Skeletal muscle satellite cell (primary cell): ENCODE results near the gene SLC10A7.
"Not testable (repeated sequence)": the region's sequence is repeated elsewhere in the genome, so short reads cannot be mapped to it uniquely, and the experiment has no call there.

Source experiments
- H3K27me3 ChIP-seq: 2 replicates; pipeline ENCODE4 v1.7.0; 2013; ENCODE audit warnings: low read length; ENCODE audit not compliant: control insufficient read depth, insufficient read depth
- H3K36me3 ChIP-seq: 2 replicates; pipeline ENCODE4 v1.7.0; 2013; ENCODE audit warnings: mild to moderate bottlenecking, control low read depth, low read length; ENCODE audit not compliant: insufficient read depth
- H3K4me1 ChIP-seq: 2 replicates; pipeline ENCODE4 v1.7.0; 2013; ENCODE audit warnings: low read length; ENCODE audit not compliant: control insufficient read depth, insufficient read depth
- H3K4me2 ChIP-seq: 2 replicates; pipeline ENCODE4 v1.7.0; 2013; ENCODE audit warnings: mild to moderate bottlenecking, low read length
- H3K4me3 ChIP-seq: 2 replicates; pipeline ENCODE4 v1.7.0; 2013; ENCODE audit warnings: low read length
- H3K9ac ChIP-seq: 2 replicates; pipeline ENCODE4 v1.7.0; 2013; ENCODE audit warnings: mild to moderate bottlenecking, low read depth, low read length, moderate library complexity
- H3K9me3 ChIP-seq: replicated peaks from 2 replicates; pipeline ENCODE4 v1.7.0; 2013; ENCODE audit warnings: mild to moderate bottlenecking, control low read depth, low read length

The SLC10A7 gene

GRCh38 chr4:146389561-146389960 is 132.2 kb downstream of the SLC10A7 start:
- Histone ChIP-seq H3K36me3 (no peaks in the 10 kb centered on the region), H3K9ac (no peak overlapping the region), H3K27me3 (no peaks in the 10 kb centered on the region), H3K4me3 (no peak overlapping the region), H3K4me1 (no peaks in the 10 kb centered on the region), H3K4me2 (no peak overlapping the region), H3K9me3 (no peaks in the 10 kb centered on the region)

DNA sequence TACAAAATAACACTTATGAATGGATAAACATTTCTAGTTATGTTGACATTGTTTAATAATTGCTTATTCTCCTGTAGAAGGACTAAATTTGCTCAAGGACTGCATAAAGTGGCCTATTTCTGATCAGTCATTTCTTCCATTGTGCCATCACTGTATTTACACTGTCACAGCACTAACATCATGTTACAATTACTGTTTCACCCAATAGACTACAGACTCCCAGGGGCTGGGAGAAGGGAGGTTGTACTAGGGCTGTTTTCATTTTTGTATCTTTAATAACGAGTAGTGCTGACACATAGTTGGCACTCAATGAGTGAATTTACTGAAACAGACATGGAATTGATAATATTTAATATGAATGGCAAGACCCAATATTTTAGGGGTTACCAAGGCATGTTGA is 139.5 kb downstream of the SLC10A7 start:
- Histone ChIP-seq H3K4me3 (no peak overlapping the region), H3K4me1 (peaks cover 3% of the 10 kb centered on the region), H3K27me3 (no peaks in the 10 kb centered on the region), H3K9me3 (no peaks in the 10 kb centered on the region), H3K4me2 (no peak overlapping the region), H3K36me3 (no peaks in the 10 kb centered on the region), H3K9ac (no peak overlapping the region)

DNA sequence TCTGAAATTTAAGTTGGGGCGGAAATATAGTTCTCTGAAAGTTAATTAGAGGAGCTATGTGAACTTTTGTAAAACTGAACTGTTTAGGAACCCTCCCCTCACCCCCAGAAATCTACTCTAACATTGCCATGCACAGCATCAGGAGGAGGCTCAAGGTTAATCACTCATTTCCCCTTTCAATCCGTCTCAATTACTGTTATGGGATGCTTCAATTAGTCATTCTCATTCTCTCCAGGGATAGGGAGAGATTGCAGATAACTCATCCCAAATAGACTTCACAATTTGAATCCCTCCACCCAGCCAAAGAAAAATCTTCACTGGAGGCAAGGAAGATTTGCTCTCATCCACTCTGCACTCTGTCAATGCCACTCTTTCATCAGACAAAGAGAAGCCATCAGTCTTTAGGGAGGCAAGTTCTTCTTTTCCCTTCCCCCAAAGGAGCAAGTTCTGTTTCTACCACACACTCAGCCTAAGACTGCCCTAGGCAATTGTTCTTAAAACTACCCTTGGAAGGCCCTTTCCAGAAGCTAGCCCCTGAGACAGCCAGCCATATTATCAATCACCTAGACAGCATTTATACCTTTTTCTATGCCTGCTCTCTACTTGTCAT is 140.4 kb downstream of the SLC10A7 start:
- Histone ChIP-seq H3K9me3 (no peaks in the 10 kb centered on the region), H3K4me1 (peaks cover 3% of the 10 kb centered on the region), H3K9ac (no peak overlapping the region), H3K36me3 (no peaks in the 10 kb centered on the region), H3K27me3 (no peaks in the 10 kb centered on the region), H3K4me3 (no peak overlapping the region), H3K4me2 (no peak overlapping the region)

GRCh38 chr4:146379744-146380143 is 142.0 kb downstream of the SLC10A7 start:
- H3K9ac ChIP-seq: no peak overlapping the region
- no peaks in the 10 kb centered on the region for H3K9me3 ChIP-seq
- no peak overlapping the region for H3K4me3 ChIP-seq
- H3K27me3 ChIP-seq: no peaks in the 10 kb centered on the region
- H3K4me2 ChIP-seq: no peak overlapping the region
- peaks cover 3% of the 10 kb centered on the region for H3K4me1 ChIP-seq
- H3K36me3 ChIP-seq: no peaks in the 10 kb centered on the region

GRCh38 chr4:146371812-146372211 is 149.9 kb downstream of the SLC10A7 start:
- Histone ChIP-seq H3K4me3 (no peak overlapping the region), H3K9me3 (no peaks in the 10 kb centered on the region), H3K4me1 (no peaks in the 10 kb centered on the region), H3K9ac (no peak overlapping the region), H3K36me3 (no peaks in the 10 kb centered on the region), H3K4me2 (no peak overlapping the region), H3K27me3 (no peaks in the 10 kb centered on the region)

DNA sequence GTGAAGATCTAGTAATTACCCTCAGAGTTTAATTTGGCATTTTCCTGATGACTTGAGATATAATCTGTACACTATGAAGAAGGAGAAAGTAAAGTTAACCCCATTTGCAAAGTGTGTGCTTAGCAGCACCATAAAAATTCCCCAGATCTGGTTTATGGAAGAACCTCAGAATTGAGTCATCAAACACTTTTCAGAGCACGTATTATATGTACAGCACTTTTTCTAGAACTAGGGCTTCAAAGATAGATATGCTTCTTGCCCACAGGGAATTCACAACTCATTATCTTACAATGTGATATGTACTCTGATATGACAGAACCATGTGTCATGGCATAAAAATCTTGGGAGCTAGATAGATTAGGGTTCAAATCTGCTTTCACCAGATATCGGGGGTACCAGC is 150.9 kb downstream of the SLC10A7 start:
- Histone ChIP-seq H3K9ac (no peak overlapping the region), H3K4me1 (no peaks in the 10 kb centered on the region), H3K4me3 (no peak overlapping the region), H3K27me3 (no peaks in the 10 kb centered on the region), H3K9me3 (no peaks in the 10 kb centered on the region), H3K4me2 (no peak overlapping the region), H3K36me3 (no peaks in the 10 kb centered on the region)

GRCh38 chr4:146369446-146369845 is 152.3 kb downstream of the SLC10A7 start:
- no peak overlapping the region for H3K4me3 ChIP-seq
- no peak overlapping the region for H3K9ac ChIP-seq
- no peaks in the 10 kb centered on the region for H3K36me3 ChIP-seq
- no peak overlapping the region for H3K4me2 ChIP-seq
- H3K9me3 ChIP-seq: no peaks in the 10 kb centered on the region
- no peaks in the 10 kb centered on the region for H3K4me1 ChIP-seq
- H3K27me3 ChIP-seq: no peaks in the 10 kb centered on the region

GRCh38 chr4:146368209-146368608 is 153.5 kb downstream of the SLC10A7 start:
- Histone ChIP-seq H3K4me2 (no peak overlapping the region), H3K9me3 (no peaks in the 10 kb centered on the region), H3K4me1 (no peaks in the 10 kb centered on the region), H3K36me3 (no peaks in the 10 kb centered on the region), H3K4me3 (no peak overlapping the region), H3K9ac (no peak overlapping the region), H3K27me3 (no peaks in the 10 kb centered on the region)

DNA sequence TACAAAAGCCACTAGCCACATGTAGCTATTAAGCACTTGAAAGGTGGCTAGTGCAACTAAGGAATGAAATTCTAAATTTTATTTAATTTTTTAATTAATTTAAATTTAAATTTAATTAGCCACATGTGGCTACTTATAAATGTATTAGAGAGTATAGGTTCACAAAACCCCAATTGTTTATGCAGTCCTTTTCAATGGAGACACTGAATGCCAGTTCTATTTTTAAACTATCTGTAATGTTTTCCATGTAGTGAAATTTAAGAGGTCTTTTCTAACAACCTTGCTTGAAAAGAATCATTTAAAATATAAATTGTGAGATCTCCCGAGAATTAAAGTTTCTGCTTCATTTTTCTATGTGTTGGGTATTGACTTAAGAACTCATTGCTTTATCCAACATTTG is 154.4 kb downstream of the SLC10A7 start:
- no peak overlapping the region for H3K4me3 ChIP-seq
- no peaks in the 10 kb centered on the region for H3K27me3 ChIP-seq
- no peaks in the 10 kb centered on the region for H3K9me3 ChIP-seq
- no peaks in the 10 kb centered on the region for H3K4me1 ChIP-seq
- no peak overlapping the region for H3K4me2 ChIP-seq
- H3K9ac ChIP-seq: no peak overlapping the region
- H3K36me3 ChIP-seq: no peaks in the 10 kb centered on the region

DNA sequence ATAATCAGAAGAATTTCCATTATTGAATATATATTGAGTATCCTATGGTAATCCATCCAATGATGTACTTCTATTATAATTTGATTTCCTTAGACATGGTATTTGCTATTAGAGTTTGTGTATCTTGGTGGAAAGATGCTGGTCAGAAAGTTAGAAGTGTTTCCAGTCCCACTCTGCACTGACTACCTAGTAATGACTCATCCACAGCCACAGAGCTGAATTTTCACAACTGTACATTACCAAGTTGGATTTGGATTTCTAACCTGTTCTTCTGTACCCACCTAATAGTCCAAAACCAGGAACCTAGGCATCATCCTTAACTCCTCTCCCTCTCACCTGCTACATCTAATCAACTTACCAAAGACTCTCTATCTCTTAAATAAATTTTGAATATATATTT is 162.0 kb downstream of the SLC10A7 start:
- no peaks in the 10 kb centered on the region for H3K36me3 ChIP-seq
- H3K9ac ChIP-seq: no peak overlapping the region
- no peak overlapping the region for H3K4me3 ChIP-seq

DNA sequence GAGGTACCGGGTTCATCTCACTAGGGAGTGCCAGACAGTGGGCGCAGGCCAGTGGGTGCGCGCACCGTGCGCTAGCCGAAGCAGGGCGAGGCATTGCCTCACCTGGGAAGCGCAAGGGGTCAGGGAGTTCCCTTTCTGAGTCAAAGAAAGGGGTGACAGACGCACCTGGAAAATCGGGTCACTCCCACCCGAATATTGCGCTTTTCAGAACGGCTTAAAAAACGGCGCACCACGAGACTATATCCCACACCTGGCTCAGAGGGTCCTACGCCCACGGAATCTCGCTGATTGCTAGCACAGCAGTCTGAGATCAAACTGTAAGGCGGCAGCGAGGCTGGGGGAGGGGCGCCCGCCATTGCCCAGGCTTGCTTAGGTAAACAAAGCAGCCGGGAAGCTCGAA is 171.6 kb downstream of the SLC10A7 start:
- not testable (repeated sequence) for H3K27me3 ChIP-seq, H3K4me3 ChIP-seq, H3K4me2 ChIP-seq, H3K4me1 ChIP-seq, H3K9me3 ChIP-seq, H3K9ac ChIP-seq, H3K36me3 ChIP-seq

More for the DNA sequence above, 162.0 kb downstream of the SLC10A7 start:
- no peaks in the 10 kb centered on the region for H3K9me3 ChIP-seq
- no peaks in the 10 kb centered on the region for H3K27me3 ChIP-seq
- no peak overlapping the region for H3K4me2 ChIP-seq
- H3K4me1 ChIP-seq: no peaks in the 10 kb centered on the region

- Histone ChIP-seq H3K9me3 (no peaks in the 10 kb centered on the region), H3K4me1 (no peaks in the 10 kb centered on the region), H3K9ac (no peak overlapping the region), H3K4me2 (no peak overlapping the region), H3K27me3 (no peaks in the 10 kb centered on the region), H3K36me3 (no peaks in the 10 kb centered on the region), H3K4me3 (no peak overlapping the region)
Measured at GRCh38 chr4:146349306-146349705, 172.4 kb downstream of the SLC10A7 start.
